ENCODE measurements around the gene PDIA5.

DNA sequence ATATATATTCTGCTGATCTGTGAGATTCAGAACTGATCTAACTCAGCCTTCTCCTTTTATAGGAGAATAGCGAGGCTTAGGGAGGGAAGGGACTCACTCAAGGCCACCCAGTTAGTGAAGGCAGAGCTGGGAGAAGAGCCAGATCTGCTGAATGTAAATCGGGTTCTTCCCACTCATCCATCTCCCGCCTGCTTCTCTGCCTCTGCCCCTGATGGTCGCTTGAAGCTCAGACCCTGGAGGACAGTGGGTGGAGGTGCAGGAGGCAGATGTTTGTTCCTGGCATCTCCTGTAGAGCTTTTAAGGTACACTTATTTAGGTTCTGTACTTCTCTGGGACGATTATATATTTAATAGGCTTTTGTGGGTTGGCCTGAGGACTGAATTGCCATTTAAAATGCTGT is 4.3 kb downstream of the PDIA5 start:
- TF ChIP-seq, protein P1, sequence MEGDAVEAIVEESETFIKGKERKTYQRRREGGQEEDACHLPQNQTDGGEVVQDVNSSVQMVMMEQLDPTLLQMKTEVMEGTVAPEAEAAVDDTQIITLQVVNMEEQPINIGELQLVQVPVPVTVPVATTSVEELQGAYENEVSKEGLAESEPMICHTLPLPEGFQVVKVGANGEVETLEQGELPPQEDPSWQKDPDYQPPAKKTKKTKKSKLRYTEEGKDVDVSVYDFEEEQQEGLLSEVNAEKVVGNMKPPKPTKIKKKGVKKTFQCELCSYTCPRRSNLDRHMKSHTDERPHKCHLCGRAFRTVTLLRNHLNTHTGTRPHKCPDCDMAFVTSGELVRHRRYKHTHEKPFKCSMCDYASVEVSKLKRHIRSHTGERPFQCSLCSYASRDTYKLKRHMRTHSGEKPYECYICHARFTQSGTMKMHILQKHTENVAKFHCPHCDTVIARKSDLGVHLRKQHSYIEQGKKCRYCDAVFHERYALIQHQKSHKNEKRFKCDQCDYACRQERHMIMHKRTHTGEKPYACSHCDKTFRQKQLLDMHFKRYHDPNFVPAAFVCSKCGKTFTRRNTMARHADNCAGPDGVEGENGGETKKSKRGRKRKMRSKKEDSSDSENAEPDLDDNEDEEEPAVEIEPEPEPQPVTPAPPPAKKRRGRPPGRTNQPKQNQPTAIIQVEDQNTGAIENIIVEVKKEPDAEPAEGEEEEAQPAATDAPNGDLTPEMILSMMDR (IDR thresholded peaks at IDR 0.05) = no peak
- no peak for TF ChIP-seq POLR2A (IDR thresholded peaks at IDR 0.05)
- no peak for TF ChIP-seq EP300 (IDR thresholded peaks at IDR 0.05)
